GM12874 (cell line): ENCODE measurements around the gene CCDC89.

Source experiments
- CTCF ChIP-seq: IDR thresholded peaks from 2 replicates; pipeline ENCODE4 v1.5.1; 2011; ENCODE audit warnings: low read depth, mild to moderate bottlenecking, control low read depth, low read length, moderate library complexity; ENCODE audit not compliant: insufficient read depth

The CCDC89 gene

GRCh38 chr11:85682330-85683305 is 3.4 kb downstream of the CCDC89 start:
- TF ChIP-seq CTCF = no peak

- TF ChIP-seq CTCF = no peak
These were observed 5.1 kb downstream of the CCDC89 start for GRCh38 chr11:85680897-85681296.

GRCh38 chr11:85679576-85679975 is 6.4 kb downstream of the CCDC89 start:
- TF ChIP-seq CTCF = no peak

- no peak for TF ChIP-seq CTCF
These were observed 12.6 kb downstream of the CCDC89 start for GRCh38 chr11:85673393-85673792.

GRCh38 chr11:85672105-85672902 is 13.7 kb downstream of the CCDC89 start:
- no peak for TF ChIP-seq CTCF

- TF ChIP-seq CTCF = no peak
These were observed 17.8 kb downstream of the CCDC89 start for GRCh38 chr11:85668157-85668556.

GRCh38 chr11:85666687-85667086 is 19.3 kb downstream of the CCDC89 start:
- no peak for TF ChIP-seq CTCF
